ENCODE measurements around the gene KSR1. TPM values are rescaled to one million over a fixed set of nuclear protein-coding genes. Genes with fewer than 3 reads are reported as not detected.

KSR1 gene
- total and polyA plus RNA-seq, 9 of the 15 experiments (the other 6 are each of a cell fraction or from before 2014, with no cell fraction given), result 1.4 to 51.7 (median 18.4) TPM

DNA sequence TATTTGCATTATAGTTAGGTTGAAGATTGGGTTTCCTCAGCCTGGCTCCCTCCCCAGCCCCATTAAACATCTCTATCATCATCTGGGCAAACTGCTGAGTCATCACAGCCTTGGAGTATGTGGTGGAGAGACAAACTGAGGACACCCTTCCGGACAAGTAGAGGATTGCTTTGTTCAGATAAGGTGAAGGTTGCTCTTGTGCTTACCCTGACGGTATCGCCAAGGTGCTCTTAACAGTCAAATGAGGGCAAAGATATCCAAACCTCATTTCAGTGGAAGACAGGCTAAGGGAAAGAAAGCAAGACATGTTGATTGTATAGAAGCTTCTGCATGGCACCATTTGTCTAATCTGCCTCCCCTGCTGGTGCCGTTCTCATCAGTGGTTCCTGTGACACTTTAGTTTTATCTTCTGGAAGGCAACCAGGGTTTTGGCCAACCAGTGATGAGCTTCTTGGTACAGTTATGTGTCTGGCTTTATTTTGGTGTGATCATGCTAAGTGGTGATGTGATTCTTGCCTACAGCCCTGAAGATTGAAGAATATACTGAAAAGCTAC is 117.8 kb downstream of the KSR1 start:
- Histone ChIP-seq H3K4me1 (replicated peaks in 1 of 2; ENCODE audit: control insufficient read depth in 2 of 2, insufficient read depth in 2 of 2, low read length in 2 of 2) (peaks cover 70 to 99% of the 10 kb centered on the region in 2 experiments), H3K79me2 (ENCODE audit: control insufficient read depth, insufficient read depth, low read length) (peaks cover 99% of the 10 kb centered on the region), H3K9ac (ENCODE audit: insufficient read depth in 1 of 2, low read depth in 2 of 2, low read length in 2 of 2) (peak overlapping the region; percentile 41 to 80; a peak in 3 of 4 replicates), H3K4me2 (ENCODE audit: insufficient read depth, low read length) (peak overlapping the region; percentile 78), H3K27me3 (ENCODE audit: control insufficient read depth in 2 of 2, insufficient read depth in 2 of 2, low read length in 2 of 2) (no peaks in the 10 kb centered on the region), H3K9me3 (replicated peaks; ENCODE audit: control insufficient read depth, insufficient read depth, low read depth, low read length) (no peaks in the 10 kb centered on the region), H4K20me1 (replicated peaks; ENCODE audit: control insufficient read depth, insufficient read depth, low read length) (no peaks in the 10 kb centered on the region), H3K9me1 (ENCODE audit: control insufficient read depth, insufficient read depth, low read length) (peaks cover 4% of the 10 kb centered on the region), H3K27ac (ENCODE audit: extremely low read depth, low read depth, low read length) (peak overlapping the region; percentile 92), H2AFZ (ENCODE audit: low read depth, low read length) (0 out of 2 replicates have a peak overlapping the region, but pooled peaks have one; percentile 2), H3K36me3 (ENCODE audit: control insufficient read depth, insufficient read depth, low read length) (peaks cover 19% of the 10 kb centered on the region; the same call in 2 of the 3 replicates), H3K4me3 (peak overlapping the region; percentile 28)
- BruUV-seq (replicated peaks), result no TSS peak
- peak; percentile 71 for ATAC-seq
- in situ Hi-C loops (cut with MboI) (no loop called here), intact Hi-C loops (cut with micrococcal nuclease) (loop anchor here (2.0 to 10.0 kb wide), 5 partner anchors 45 to 489 kb away; partner anchors contain the start of gene KSR1)
- CTCF ChIA-PET (ENCODE audit: low intra/inter-chr PET ratio), result no interaction called here
- peak; percentile 99 for FAIRE-seq
- peak; percentile 73 to 98 (median 80) for DNase-seq (ENCODE audit: extremely low read depth in 1 of 4, low spot score in 3 of 4)
- 0% methylated on average over 4 of the region's 4 CpGs for WGBS (ENCODE audit: insufficient coverage, low coverage, missing lambda C conversion rate)
- POLR2A ChIA-PET, result interaction anchor here (0.5 to 2.2 kb wide), 18 partner anchors 10 to 485 kb away, joined by 3 to 7 read pairs (median 4); partner anchors contain the start of genes KSR1 and WSB1
- no peak for TF ChIP-seq RFX7 (CRISPR knock-in tag; IDR thresholded peaks at IDR 0.05)
- no peak for TF ChIP-seq HCFC1 (IDR thresholded peaks at IDR 0.05; ENCODE audit: low read depth, low read length)
- TF ChIP-seq PURB (CRISPR knock-in tag; IDR thresholded peaks at IDR 0.05; ENCODE audit: low read depth), result no peak
- TF ChIP-seq MTF1 (CRISPR knock-in tag; IDR thresholded peaks at IDR 0.05; ENCODE audit: borderline replicate concordance), result no peak
- TF ChIP-seq NR3C1 (CRISPR knock-in tag; IDR thresholded peaks at IDR 0.05), result no peak
- TF ChIP-seq SIN3B (IDR thresholded peaks at IDR 0.05; ENCODE audit: low read depth), result no peak
- peak; percentile 74 for TF ChIP-seq TRIM28 (IDR thresholded peaks at IDR 0.05)
- TF ChIP-seq JUNB (CRISPR knock-in tag; conservative IDR thresholded peaks at IDR 0.05), result no peak; the same call in 1 of the 2 replicates
- TF ChIP-seq THRA (IDR thresholded peaks at IDR 0.05), result peak; percentile 76
- TF ChIP-seq SIRT6 (IDR thresholded peaks at IDR 0.05; ENCODE audit: low read depth, low read length), result no peak
- no peak for TF ChIP-seq ZFP30 (CRISPR knock-in tag; IDR thresholded peaks at IDR 0.05; ENCODE audit: borderline replicate concordance)
- no peak for TF ChIP-seq U2AF2 (optimal IDR thresholded peaks at IDR 0.05; ENCODE audit: low read depth, low read length)
- no peak for TF ChIP-seq ZNF551 (CRISPR knock-in tag; IDR thresholded peaks at IDR 0.05)
- TF ChIP-seq FUS (optimal IDR thresholded peaks at IDR 0.05; ENCODE audit: low read depth, low read length), result no peak
- TF ChIP-seq FIP1L1 (IDR thresholded peaks at IDR 0.05; ENCODE audit: low read depth, low read length, poor library complexity, severe bottlenecking), result no peak
- TF ChIP-seq, protein P1, sequence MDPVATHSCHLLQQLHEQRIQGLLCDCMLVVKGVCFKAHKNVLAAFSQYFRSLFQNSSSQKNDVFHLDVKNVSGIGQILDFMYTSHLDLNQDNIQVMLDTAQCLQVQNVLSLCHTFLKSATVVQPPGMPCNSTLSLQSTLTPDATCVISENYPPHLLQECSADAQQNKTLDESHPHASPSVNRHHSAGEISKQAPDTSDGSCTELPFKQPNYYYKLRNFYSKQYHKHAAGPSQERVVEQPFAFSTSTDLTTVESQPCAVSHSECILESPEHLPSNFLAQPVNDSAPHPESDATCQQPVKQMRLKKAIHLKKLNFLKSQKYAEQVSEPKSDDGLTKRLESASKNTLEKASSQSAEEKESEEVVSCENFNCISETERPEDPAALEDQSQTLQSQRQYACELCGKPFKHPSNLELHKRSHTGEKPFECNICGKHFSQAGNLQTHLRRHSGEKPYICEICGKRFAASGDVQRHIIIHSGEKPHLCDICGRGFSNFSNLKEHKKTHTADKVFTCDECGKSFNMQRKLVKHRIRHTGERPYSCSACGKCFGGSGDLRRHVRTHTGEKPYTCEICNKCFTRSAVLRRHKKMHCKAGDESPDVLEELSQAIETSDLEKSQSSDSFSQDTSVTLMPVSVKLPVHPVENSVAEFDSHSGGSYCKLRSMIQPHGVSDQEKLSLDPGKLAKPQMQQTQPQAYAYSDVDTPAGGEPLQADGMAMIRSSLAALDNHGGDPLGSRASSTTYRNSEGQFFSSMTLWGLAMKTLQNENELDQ (CRISPR knock-in tag; IDR thresholded peaks at IDR 0.05; ENCODE audit: borderline replicate concordance), result no peak
- no peak for TF ChIP-seq CEBPB (tag; IDR thresholded peaks at IDR 0.05)
- TF ChIP-seq, protein P2, sequence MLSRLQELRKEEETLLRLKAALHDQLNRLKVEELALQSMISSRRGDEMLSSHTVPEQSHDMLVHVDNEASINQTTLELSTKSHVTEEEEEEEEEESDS (CRISPR knock-in tag; IDR thresholded peaks at IDR 0.05), result no peak
- no peak for TF ChIP-seq ZBTB7A (IDR thresholded peaks at IDR 0.05; ENCODE audit: borderline replicate concordance, control insufficient read depth, low read depth, low read length)
- TF ChIP-seq SNRNP70 (optimal IDR thresholded peaks at IDR 0.05; ENCODE audit: low read depth, low read length), result no peak
- no peak for TF ChIP-seq SRSF3 (IDR thresholded peaks at IDR 0.05; ENCODE audit: insufficient read depth, low read length)
